Small intestine (tissue), 7 donors: ENCODE results near the gene BCAS1. TPM values are rescaled to one million over a fixed set of nuclear protein-coding genes. Genes with fewer than 3 reads are reported as not detected.
A peak's percentile ranks its signal among the peaks of the same experiment; 100 is the strongest.

Experiments
- DNase-seq, 2 donors: peaks; one replicate each; pipeline versions ENCODE4 v3.0.0 to v3.0.0-alpha.2; 2013
- FAIRE-seq: peaks from 2 replicates; lab custom pipeline; 2012; peaks lifted over from hg19 to GRCh38; lab: Jason Lieb, UNC
- H3K27ac ChIP-seq, 3 donors: one replicate each; pipeline ENCODE4 v1.5.1; 2013; ENCODE audit warnings: low read length in 2 of 3, mild to moderate bottlenecking in 2 of 3, control low read depth in 1 of 3, inconsistent platforms in 1 of 3, low read depth in 1 of 3, moderate library complexity in 1 of 3
- H3K27me3 ChIP-seq, 3 donors: one replicate each; pipeline ENCODE4 v1.6.1; 2013; ENCODE audit warnings: low read length in 3 of 3, inconsistent platforms in 1 of 3; ENCODE audit not compliant: control insufficient read depth in 3 of 3, insufficient read depth in 3 of 3
- H3K36me3 ChIP-seq, 3 donors: one replicate each; pipeline ENCODE4 v1.6.1; 2013; ENCODE audit warnings: low read length in 3 of 3, inconsistent platforms in 1 of 3, low read depth in 1 of 3, mild to moderate bottlenecking in 1 of 3, moderate library complexity in 1 of 3; ENCODE audit not compliant: control insufficient read depth in 3 of 3, insufficient read depth in 2 of 3
- H3K4me1 ChIP-seq, 3 donors: one replicate each; pipeline ENCODE4 v1.6.1; 2013; ENCODE audit warnings: low read length in 2 of 3, inconsistent platforms in 1 of 3, low read depth in 1 of 3, mild to moderate bottlenecking in 1 of 3, moderate library complexity in 1 of 3; ENCODE audit not compliant: control insufficient read depth in 3 of 3, insufficient read depth in 2 of 3
- H3K4me3 ChIP-seq, 3 donors: one replicate each; pipeline ENCODE4 v1.5.1; 2013; ENCODE audit warnings: low read length in 3 of 3, control low read depth in 1 of 3, inconsistent platforms in 1 of 3, low read depth in 1 of 3, mild to moderate bottlenecking in 1 of 3, moderate library complexity in 1 of 3
- H3K9me3 ChIP-seq, 2 donors: one replicate each; pipeline ENCODE4 v1.6.1; 2013; ENCODE audit warnings: low read depth in 1 of 2, low read length in 1 of 2; ENCODE audit not compliant: control insufficient read depth in 2 of 2, insufficient read depth in 1 of 2
- WGBS, 3 donors: extraction: QIAGEN DNeasy Blood & Tissue Kit; methylation state at CpG; one replicate each; pipeline ENCODE4 v1.1.7; 2013; 5-methylcytosine and 5-hydroxymethylcytosine counted together
- polyA plus RNA-seq, 4 donors: library from polyadenylated mRNA; stranded (reverse) in 3 of 4; unstranded in 1 of 4; fragments of 200-250 nt in 3 of 4; fragments of 120-200 nt in 1 of 4; gene quantifications; one replicate each; pipeline versions ENCODE4 v1.2.1 to v1.2.3, GENCODE V29; 2013
- donor health status: healthy with polysubstance abuse.
- donor health status: control.
- donor health status: control.
- donor health status: Bipolar disorder and iron deficiency.
- donor health status: healthy.

Gene BCAS1
- polyA plus RNA-seq, 4 donors = 5.3 to 52.9 (median 30.8) TPM

DNA sequence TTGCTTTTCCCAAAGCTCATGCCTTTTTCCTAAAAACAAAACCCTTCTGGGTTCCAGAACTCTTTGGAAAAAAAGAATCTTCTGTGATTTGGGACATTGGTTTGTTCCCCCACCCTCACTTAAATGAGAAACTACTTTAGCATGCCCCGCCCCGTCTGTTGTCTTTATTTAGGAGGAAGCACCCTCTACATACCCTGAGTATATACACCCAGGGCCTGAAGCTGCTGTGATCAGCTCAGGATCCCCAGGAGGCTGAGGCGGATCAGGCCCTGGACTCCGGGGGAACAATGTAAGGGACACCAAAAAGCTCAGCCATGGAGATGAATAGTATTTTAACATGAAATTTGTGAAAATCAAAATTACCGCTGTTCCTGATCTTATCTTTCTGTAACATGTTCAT, 1.4 kb downstream of the BCAS1 start:
- no peak for FAIRE-seq
- Histone ChIP-seq H3K9me3 (no peaks in the 10 kb centered on the region), H3K27me3 (no peaks in the 10 kb centered on the region), H3K4me3 (no peak overlapping the region), H3K27ac (no peak overlapping the region), H3K4me1 (peaks cover 0 to 24% (median 3%) of the 10 kb centered on the region in 3 donors), H3K36me3 (peaks cover 0 to 2% (median 0%) of the 10 kb centered on the region in 3 donors)
- no peak for DNase-seq
- 89 to 93% (median 89%) methylated on average over 5 of the region's 5 CpGs for WGBS, 3 donors

DNA sequence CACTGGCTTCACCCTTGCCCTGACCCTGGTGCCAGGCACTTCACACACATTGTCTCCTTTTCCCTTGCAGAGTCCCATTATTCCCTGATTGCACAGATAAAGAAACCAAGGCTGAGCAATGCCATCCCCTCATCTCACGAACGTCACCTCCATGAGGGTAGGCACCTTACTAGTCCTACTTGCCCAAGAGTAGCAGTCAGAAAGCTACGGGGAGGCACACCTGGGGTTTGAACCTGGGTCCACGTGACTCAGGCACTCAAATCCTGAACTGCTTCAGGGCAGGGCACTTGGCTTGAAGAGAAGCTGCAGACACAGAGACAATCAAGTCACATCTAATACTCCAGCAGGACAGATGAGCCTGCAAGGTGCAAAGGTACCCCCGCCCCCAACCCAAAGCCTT, 1.9 kb downstream of the BCAS1 start:
- H3K27me3 ChIP-seq = no peaks in the 10 kb centered on the region
- H3K36me3 ChIP-seq = peaks cover 0 to 2% (median 0%) of the 10 kb centered on the region in 3 donors
- H3K4me3 ChIP-seq = peak overlapping the region in 1 of 3 donors; percentile 8
- no peak for DNase-seq
- peaks cover 0 to 21% (median 3%) of the 10 kb centered on the region in 3 donors for H3K4me1 ChIP-seq
- H3K27ac ChIP-seq = peak overlapping the region in 2 of 3 donors; percentile 20 to 76
- no peak for FAIRE-seq
- 49 to 76% (median 59%) methylated on average over 5 of the region's 5 CpGs for WGBS, 3 donors
- no peaks in the 10 kb centered on the region for H3K9me3 ChIP-seq

DNA sequence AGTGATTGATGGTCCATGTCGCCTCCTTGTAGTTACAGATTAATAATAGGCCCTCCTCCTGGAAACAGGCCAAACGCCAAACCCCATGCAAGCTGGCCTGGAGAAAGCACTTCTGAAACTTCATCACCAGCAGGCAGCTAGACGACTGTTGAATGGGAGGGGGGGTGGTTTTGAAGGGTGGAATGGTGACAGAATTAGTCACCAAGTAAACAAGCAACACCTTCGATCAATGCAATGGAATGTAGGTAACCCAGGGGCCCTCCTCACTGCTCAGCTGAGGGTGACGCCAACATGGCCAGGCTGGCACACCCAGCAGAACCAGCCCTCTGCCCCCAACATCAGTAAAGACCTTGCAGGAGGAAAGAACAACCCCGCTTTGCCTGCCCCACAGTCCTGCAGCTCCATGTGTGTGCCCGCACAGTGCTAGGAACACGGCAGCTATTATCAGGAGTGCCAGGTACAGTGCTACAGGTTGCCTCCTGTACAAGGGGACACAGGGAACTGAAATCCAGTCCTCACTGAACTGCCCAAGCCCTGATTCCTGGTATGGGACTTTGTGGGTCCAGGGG, 2.7 kb downstream of the BCAS1 start:
- Histone ChIP-seq H3K36me3 (peaks cover 0 to 2% (median 0%) of the 10 kb centered on the region in 3 donors), H3K9me3 (no peaks in the 10 kb centered on the region), H3K27me3 (no peaks in the 10 kb centered on the region), H3K27ac (peak overlapping the region; percentile 66 to 76 (median 74)), H3K4me1 (peaks cover 0 to 21% (median 3%) of the 10 kb centered on the region in 3 donors), H3K4me3 (peak overlapping the region in 1 of 3 donors; percentile 8)
- DNase-seq = peak; percentile 95 to 96
- 15 to 32% (median 19%) methylated on average over 8 of the region's 8 CpGs for WGBS, 3 donors
- FAIRE-seq = no peak

DNA sequence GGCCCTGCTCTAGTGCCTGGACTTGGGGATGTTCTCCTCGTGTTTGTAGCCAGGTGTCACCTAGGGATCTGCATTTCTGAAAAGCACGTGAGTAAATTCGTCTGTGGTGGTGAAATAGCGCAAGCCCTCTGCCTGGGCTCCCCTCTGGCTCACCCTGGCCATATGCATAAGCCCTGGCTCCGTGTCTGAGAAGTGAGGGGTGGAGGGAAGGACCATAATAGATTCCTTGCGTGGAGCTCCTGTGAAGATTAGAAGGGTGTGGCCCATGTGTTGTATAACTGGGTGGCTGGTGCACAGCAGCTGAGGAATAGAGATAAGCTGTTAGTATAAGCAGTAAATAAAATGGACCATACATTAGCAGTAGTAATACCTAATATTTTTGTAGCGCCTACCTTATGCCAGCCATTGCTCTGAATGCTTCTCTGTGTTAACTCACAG, 4.8 kb downstream of the BCAS1 start:
- FAIRE-seq (no peak), DNase-seq (peak; percentile 64 to 80)
- Histone ChIP-seq H3K4me3 (no peak overlapping the region), H3K9me3 (no peaks in the 10 kb centered on the region), H3K36me3 (peaks cover 0 to 2% (median 0%) of the 10 kb centered on the region in 3 donors), H3K27me3 (no peaks in the 10 kb centered on the region), H3K4me1 (peaks cover 0 to 21% (median 3%) of the 10 kb centered on the region in 3 donors), H3K27ac (no peak overlapping the region)
- WGBS, 3 donors = 7 to 55% (median 33%) methylated on average over 7 of the region's 7 CpGs

DNA sequence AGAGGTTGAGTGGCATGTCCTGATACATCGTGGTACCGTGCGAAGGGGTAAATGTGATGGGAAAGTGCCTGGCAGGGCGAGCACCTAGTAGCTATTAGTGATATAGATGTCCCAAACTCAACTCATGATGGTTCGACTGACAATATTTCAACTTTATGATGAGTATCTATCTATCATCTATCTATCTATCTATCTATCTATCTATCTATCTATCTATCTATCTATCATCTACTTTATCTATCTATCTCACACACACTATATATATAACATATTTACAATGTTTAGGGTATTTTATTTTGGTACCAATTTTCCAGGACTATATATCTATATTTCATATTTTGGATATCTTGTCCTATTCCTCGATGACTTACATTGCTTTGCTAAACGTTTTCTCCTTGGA, 5.5 kb downstream of the BCAS1 start:
- Histone ChIP-seq H3K27me3 (no peaks in the 10 kb centered on the region), H3K27ac (no peak overlapping the region), H3K9me3 (no peaks in the 10 kb centered on the region), H3K4me3 (no peak overlapping the region), H3K36me3 (peaks cover 0 to 2% (median 0%) of the 10 kb centered on the region in 3 donors), H3K4me1 (peaks cover 0 to 21% (median 3%) of the 10 kb centered on the region in 3 donors)
- WGBS, 3 donors = 60 to 79% (median 66%) methylated on average over 7 of the region's 7 CpGs
- FAIRE-seq = no peak
- DNase-seq = no peak

DNA sequence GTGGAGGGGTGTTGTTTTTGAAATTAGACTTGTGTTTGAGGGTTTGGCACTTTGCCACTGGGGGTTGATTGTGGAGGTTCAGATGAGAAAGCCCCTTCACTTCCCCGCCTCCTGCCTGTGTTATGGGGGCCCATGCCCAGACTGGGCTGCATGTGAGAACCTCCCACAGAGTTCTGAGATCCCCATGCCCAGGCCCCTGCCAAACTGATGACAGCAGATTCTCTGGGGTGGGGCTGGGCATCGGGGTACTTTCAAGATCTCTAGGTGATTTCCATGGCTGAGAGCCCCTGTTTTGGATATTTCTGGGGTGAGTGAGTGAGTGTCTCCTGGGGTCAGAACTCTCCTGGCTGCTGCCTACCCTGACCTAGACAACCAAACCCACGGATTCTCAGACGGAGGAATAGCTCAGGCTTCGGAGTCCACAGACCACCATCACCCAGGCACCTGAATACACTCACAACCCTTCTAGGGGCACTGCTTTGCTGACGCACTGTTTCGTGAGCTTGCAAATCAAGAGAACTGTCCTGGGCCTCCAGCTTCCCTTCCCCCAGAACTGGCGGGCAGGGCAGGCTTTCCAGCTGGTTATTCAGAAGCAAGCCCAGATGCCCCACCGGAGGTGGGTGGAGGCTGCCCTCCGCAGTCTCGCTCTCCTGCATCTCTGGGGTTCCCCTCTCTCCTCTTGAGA, 6.3 kb downstream of the BCAS1 start:
- Histone ChIP-seq H3K4me3 (no peak overlapping the region), H3K27ac (no peak overlapping the region), H3K36me3 (peaks cover 0 to 2% (median 0%) of the 10 kb centered on the region in 3 donors), H3K27me3 (no peaks in the 10 kb centered on the region), H3K9me3 (no peaks in the 10 kb centered on the region), H3K4me1 (peaks cover 0 to 21% (median 3%) of the 10 kb centered on the region in 3 donors)
- WGBS, 3 donors = 71 to 81% (median 71%) methylated on average over 11 of the region's 11 CpGs
- FAIRE-seq = no peak
- no peak for DNase-seq

DNA sequence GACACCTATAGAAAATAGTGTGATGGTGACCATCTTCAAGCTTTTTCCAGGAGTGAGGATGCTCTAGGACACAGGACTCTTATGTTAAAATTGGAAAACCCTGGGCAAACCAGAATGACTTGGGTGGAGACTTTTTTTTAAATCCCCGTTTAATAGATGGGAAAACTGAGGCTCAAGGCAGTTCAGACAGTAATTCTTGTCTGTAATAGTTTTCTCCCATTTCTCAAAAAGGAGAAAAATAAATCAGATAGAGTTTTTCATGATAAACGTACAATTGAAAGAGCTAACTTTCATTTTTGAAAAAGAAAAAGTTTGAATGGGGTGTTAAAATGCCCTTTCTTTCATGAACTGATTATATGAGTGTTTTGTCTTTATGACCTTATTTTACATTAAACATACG, 6.8 kb downstream of the BCAS1 start:
- 62 to 82% (median 74%) methylated on average over 3 of the region's 3 CpGs for WGBS, 3 donors
- H3K9me3 ChIP-seq = no peaks in the 10 kb centered on the region
- H3K36me3 ChIP-seq = peaks cover 0 to 2% (median 0%) of the 10 kb centered on the region in 3 donors
- H3K4me3 ChIP-seq = no peak overlapping the region
- no peaks in the 10 kb centered on the region for H3K27me3 ChIP-seq
- H3K4me1 ChIP-seq = peaks cover 0 to 21% (median 3%) of the 10 kb centered on the region in 3 donors
- no peak for DNase-seq
- no peak overlapping the region for H3K27ac ChIP-seq
- no peak for FAIRE-seq

DNA sequence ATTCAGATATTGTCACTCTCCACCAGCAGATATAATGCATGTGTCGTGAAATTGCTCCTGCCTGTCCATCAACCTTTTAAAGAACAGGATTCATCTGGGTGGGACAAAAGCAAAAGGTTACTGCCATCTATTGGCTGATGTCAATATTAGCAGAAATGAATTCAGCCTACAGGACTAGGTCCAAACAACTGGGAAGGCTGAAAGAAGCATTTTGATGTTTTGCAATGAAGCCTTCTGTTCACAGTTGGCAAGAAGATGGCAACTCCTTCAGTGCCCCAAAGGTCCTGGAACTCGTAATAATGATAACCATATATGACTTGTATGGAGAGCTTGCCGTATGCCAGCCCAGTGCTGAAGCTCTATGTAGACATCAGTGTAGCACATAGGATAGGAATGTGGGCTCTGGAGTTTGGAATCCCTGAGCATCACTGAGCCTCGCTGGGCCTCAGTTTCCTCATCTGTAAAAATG, 7.5 kb downstream of the BCAS1 start:
- Histone ChIP-seq H3K27me3 (no peaks in the 10 kb centered on the region), H3K27ac (no peak overlapping the region), H3K4me1 (peaks cover 0 to 15% (median 2%) of the 10 kb centered on the region in 3 donors), H3K36me3 (peaks cover 0 to 2% (median 0%) of the 10 kb centered on the region in 3 donors), H3K4me3 (no peak overlapping the region), H3K9me3 (no peaks in the 10 kb centered on the region)
- WGBS, 3 donors = 22 to 45% (median 32%) methylated on average over 4 of the region's 4 CpGs
- DNase-seq = peak; percentile 57 to 59
- FAIRE-seq = no peak
